ENCODE measurements around the gene PCDHGA10. TPM values are rescaled to one million over a fixed set of nuclear protein-coding genes. Genes with fewer than 3 reads are reported as not detected.
A peak's percentile ranks its signal among the peaks of the same experiment; 100 is the strongest.
"Not testable (repeated sequence)": the region's sequence is repeated elsewhere in the genome, so short reads cannot be mapped to it uniquely, and the experiment has no call there.

The PCDHGA10 gene
- total and polyA plus RNA-seq, 7 donors, result 0.23 to 11.5 (median 6.1) TPM

DNA sequence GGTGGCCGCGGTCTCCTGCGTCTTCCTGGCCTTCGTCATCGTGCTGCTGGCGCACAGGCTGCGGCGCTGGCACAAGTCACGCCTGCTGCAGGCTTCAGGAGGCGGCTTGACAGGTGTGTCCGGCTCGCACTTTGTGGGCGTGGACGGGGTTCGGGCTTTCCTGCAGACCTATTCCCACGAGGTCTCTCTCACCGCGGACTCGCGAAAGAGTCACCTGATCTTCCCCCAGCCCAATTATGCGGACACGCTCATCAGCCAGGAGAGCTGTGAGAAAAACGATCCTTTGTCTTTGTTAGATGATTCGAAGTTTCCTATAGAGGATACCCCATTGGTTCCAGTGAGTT is 2.5 kb downstream of the PCDHGA10 start:
- not testable (repeated sequence) for DNase-seq, H3K27ac ChIP-seq, H3K27me3 ChIP-seq, H3K4me1 ChIP-seq, H3K4me3 ChIP-seq
- intact Hi-C loops (cut with DNase I), result loop anchor here (5.0 kb wide), 2 partner anchors 62 to 142 kb away; partner anchors contain the start of gene PCDHGC3
- WGBS, 2 donors, result 28 to 64% methylated on average over 24 of the region's 24 CpGs
- peaks cover 42 to 88% (median 71%) of the 10 kb centered on the region in 4 donors for H3K9me3 ChIP-seq
- H3K36me3 ChIP-seq, result peaks cover 0 to 11% (median 0%) of the 10 kb centered on the region in 4 donors

DNA sequence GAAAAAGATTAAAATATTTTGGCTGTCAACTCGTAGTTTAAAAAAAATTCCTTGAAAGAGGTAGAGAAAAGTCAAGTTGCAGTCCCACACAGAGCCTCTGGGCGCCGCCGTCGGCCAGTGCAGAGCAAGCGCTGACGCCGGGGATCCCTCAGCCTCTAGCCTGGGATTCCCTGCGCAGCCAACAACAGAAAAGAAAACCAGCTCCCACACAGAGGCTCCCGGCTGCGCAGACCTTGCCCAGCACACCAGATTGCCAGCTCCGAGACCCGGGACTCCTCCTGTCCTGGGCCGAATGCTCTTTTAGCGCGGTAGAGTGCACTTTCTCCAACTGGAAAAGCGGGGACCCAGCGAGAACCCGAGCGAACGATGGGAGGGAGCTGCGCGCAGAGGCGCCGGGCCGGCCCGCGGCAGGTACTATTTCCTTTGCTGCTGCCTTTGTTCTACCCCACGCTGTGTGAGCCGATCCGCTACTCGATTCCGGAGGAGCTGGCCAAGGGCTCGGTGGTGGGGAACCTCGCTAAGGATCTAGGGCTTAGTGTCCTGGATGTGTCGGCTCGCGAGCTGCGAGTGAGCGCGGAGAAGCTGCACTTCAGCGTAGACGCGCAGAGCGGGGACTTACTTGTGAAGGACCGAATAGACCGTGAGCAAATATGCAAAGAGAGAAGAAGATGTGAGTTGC is 4.8 kb downstream of the PCDHGA10 start, which contains the start of gene PCDHGB7:
Gene PCDHGB7 (plus strand): TSS at position 184 of the 679 bp plus-strand sequence. CDS start 183 bp downstream, at position 367.
- H3K27ac ChIP-seq, result peak within 1 kb of the TSS; percentile 45 to 61 (median 55)
- not testable (repeated sequence) for H3K27me3 ChIP-seq, H3K4me1 ChIP-seq, H3K36me3 ChIP-seq
- WGBS, 2 donors, result 8 to 47% methylated on average over 47 of the region's 47 CpGs
- peak; percentile 86 for DNase-seq
- peak within 1 kb of the TSS; percentile 27 to 44 (median 39) for H3K4me3 ChIP-seq
- TF ChIP-seq, protein P1, sequence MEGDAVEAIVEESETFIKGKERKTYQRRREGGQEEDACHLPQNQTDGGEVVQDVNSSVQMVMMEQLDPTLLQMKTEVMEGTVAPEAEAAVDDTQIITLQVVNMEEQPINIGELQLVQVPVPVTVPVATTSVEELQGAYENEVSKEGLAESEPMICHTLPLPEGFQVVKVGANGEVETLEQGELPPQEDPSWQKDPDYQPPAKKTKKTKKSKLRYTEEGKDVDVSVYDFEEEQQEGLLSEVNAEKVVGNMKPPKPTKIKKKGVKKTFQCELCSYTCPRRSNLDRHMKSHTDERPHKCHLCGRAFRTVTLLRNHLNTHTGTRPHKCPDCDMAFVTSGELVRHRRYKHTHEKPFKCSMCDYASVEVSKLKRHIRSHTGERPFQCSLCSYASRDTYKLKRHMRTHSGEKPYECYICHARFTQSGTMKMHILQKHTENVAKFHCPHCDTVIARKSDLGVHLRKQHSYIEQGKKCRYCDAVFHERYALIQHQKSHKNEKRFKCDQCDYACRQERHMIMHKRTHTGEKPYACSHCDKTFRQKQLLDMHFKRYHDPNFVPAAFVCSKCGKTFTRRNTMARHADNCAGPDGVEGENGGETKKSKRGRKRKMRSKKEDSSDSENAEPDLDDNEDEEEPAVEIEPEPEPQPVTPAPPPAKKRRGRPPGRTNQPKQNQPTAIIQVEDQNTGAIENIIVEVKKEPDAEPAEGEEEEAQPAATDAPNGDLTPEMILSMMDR (IDR thresholded peaks at IDR 0.05), result peak; percentile 43 to 51 (median 46)
- H3K9me3 ChIP-seq, result peaks cover 59 to 92% (median 81%) of the 10 kb centered on the region in 4 donors
- intact Hi-C loops (cut with DNase I), result loop anchor here (5.0 kb wide), 2 partner anchors 60 to 140 kb away; partner anchors contain the start of gene PCDHGC3

DNA sequence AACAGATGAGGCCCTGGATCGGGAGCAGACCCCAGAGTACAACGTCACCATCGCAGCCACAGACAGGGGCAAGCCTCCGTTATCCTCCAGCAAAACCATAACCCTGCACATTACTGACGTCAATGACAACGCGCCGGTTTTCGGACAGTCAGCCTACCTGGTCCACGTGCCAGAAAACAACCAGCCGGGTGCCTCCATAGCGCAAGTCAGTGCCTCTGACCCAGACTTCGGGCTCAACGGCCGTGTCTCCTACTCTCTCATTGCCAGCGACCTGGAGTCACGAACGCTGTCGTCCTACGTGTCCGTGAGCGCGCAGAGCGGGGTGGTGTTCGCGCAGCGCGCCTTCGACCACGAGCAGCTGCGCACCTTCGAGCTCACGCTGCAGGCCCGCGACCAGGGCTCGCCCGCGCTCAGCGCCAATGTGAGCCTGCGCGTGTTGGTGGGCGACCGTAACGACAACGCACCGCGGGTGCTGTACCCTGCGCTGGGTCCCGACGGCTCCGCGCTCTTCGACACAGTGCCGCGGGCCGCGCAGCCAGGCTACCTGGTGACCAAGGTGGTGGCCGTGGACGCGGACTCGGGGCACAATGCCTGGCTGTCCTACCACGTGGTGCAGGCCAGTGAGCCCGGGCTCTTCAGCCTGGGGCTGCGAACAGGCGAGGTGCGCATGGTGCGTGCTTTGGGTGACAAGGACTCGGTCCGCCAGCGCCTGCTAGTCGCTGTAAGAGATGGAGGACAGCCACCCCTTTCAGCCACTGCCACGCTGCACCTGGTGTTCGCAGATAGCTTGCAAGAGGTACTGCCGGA is 6.5 kb downstream of the PCDHGA10 start:
- Histone ChIP-seq H3K9me3 (peaks cover 58 to 90% (median 81%) of the 10 kb centered on the region in 4 donors), H3K4me3 (no peak overlapping the region), H3K36me3 (no peaks in the 10 kb centered on the region), H3K27me3 (no peaks in the 10 kb centered on the region), H3K4me1 (peaks cover 0 to 4% (median 2%) of the 10 kb centered on the region in 4 donors), H3K27ac (no peak overlapping the region)
- no peak for DNase-seq
- intact Hi-C loops (cut with DNase I), result loop anchor here (5.0 kb wide), 2 partner anchors 58 to 138 kb away; partner anchors contain the start of gene PCDHGC3
- TF ChIP-seq POLR2AphosphoS5 (IDR thresholded peaks at IDR 0.05) (no peak), POLR2A (IDR thresholded peaks at IDR 0.05) (no peak), EP300 (IDR thresholded peaks at IDR 0.05) (no peak)
- TF ChIP-seq, protein P1 (IDR thresholded peaks at IDR 0.05), result no peak
- 37 to 71% methylated on average over 74 of the region's 74 CpGs for WGBS, 2 donors

DNA sequence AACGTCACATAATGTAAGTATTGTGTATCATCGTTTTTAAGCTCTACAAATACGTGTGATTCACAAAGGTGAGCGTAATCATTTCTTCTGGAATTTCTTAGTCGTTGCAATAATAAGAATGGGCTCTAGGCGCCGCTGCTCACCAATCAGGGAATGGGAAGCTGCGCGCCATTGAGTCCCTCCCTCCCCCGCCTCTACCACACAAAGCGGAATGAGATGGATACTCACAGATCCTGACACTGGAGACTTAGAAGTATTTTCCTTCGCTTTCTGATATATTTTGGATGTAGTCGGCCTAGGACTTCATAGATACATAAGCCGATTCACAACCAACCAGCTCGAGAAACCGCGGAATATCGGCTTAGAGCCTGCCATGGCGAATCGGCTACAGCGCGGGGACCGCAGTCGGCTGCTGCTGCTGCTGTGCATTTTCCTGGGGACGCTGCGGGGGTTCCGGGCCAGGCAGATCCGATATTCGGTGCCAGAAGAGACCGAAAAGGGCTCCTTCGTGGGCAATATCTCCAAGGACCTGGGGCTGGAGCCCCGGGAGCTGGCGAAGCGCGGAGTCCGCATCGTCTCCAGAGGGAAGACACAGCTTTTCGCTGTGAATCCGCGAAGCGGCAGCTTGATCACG is 8.2 kb downstream of the PCDHGA10 start, which contains the start of gene PCDHGA11:
Gene PCDHGA11 (plus strand): TSS at position 197 of the 634 bp plus-strand sequence. CDS start 177 bp downstream, at position 374.
- H3K4me3 ChIP-seq, result peak within 1 kb of the TSS in 3 of 4 donors; percentile 18 to 34 (median 26)
- DNase-seq, result no peak
- peaks cover 52 to 91% (median 75%) of the 10 kb centered on the region in 4 donors for H3K9me3 ChIP-seq
- intact Hi-C loops (cut with DNase I), result no loop called here
- peaks cover 0 to 4% (median 2%) of the 10 kb centered on the region in 4 donors for H3K4me1 ChIP-seq
- TF ChIP-seq POLR2A (IDR thresholded peaks at IDR 0.05) (no peak), POLR2AphosphoS5 (IDR thresholded peaks at IDR 0.05) (no peak), EP300 (IDR thresholded peaks at IDR 0.05) (no peak)
- TF ChIP-seq, protein P1 (IDR thresholded peaks at IDR 0.05), result no peak
- H3K27me3 ChIP-seq, result no peaks in the 10 kb centered on the region
- WGBS, 2 donors, result 10 to 44% methylated on average over 42 of the region's 42 CpGs
- no peak within 1 kb of the TSS for H3K27ac ChIP-seq
- peaks cover 0 to under 1% (median 0%) of the 10 kb centered on the region in 4 donors for H3K36me3 ChIP-seq
